ENCODE results near the gene CEBPZ. TPM values are rescaled to one million over a fixed set of nuclear protein-coding genes. Genes with fewer than 3 reads are reported as not detected.
"Not testable (repeated sequence)": the region's sequence is repeated elsewhere in the genome, so short reads cannot be mapped to it uniquely, and the experiment has no call there.

The CEBPZ gene
- polyA plus RNA-seq, 1 experiment = 21.1 TPM

DNA sequence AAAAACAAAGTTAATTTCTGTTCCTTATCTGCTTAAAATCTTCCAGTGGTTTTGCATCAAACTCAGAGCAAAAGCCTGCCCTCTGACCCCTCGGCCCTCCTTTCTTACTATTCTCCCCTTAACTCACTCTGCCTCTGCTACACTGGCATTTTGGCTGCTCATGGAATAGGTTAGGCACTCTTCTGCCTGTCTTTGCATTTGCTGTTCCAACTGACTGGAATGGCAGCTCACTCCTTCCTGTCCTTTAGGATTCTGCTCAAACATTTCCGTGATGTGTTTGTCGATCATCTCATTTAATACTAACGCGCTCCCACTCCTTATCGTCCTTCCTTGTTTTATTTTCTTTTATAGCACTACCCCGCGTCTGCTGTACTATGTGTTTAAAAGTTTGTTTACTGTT, 815 bp downstream of the CEBPZ start:
- ChIA-PET POLR2A (no interaction called here), CTCF (no interaction called here)
- Histone ChIP-seq H3K9me3 (ENCODE audit: control insufficient read depth, insufficient read depth, low read length) (peaks cover 4% of the 10 kb centered on the region; the same call in 1 of the 2 replicates), H3K4me3 (ENCODE audit: low read depth, low read length) (peak overlapping the region; percentile 99), H3K27me3 (ENCODE audit: control insufficient read depth, insufficient read depth, low read length) (no peaks in the 10 kb centered on the region), H3K27ac (ENCODE audit: low read depth, low read length) (no peak overlapping the region)
- TF ChIP-seq, protein P1, sequence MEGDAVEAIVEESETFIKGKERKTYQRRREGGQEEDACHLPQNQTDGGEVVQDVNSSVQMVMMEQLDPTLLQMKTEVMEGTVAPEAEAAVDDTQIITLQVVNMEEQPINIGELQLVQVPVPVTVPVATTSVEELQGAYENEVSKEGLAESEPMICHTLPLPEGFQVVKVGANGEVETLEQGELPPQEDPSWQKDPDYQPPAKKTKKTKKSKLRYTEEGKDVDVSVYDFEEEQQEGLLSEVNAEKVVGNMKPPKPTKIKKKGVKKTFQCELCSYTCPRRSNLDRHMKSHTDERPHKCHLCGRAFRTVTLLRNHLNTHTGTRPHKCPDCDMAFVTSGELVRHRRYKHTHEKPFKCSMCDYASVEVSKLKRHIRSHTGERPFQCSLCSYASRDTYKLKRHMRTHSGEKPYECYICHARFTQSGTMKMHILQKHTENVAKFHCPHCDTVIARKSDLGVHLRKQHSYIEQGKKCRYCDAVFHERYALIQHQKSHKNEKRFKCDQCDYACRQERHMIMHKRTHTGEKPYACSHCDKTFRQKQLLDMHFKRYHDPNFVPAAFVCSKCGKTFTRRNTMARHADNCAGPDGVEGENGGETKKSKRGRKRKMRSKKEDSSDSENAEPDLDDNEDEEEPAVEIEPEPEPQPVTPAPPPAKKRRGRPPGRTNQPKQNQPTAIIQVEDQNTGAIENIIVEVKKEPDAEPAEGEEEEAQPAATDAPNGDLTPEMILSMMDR (IDR thresholded peaks at IDR 0.05; ENCODE audit: low read depth, low read length) = no peak
- DNase-seq (ENCODE audit: low read depth, low spot score) = no peak

DNA sequence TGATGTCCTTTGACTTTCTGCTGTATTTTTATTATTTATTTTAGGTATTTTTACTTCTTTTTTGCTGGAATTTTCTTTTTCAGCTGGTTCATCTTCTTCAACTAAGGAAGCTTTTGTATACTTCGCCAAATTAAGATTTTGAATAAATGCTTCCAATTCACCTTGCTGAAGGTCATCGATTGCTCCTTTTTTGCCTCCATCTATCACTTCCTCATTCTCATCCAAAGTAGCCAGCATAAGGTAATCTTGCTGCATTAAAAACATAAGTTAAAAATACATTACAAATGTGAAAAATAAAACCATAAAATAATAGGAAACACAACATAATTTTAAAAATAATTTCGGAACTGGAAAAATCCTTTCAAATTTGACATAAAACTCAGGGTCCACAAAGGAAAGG, 2.6 kb downstream of the CEBPZ start:
- DNase-seq (ENCODE audit: low read depth, low spot score) = no peak
- ChIA-PET CTCF (no interaction called here), POLR2A (no interaction called here)
- H3K27ac ChIP-seq (ENCODE audit: low read depth, low read length) = no peak overlapping the region
- peaks cover 4% of the 10 kb centered on the region; the same call in 1 of the 2 replicates for H3K9me3 ChIP-seq (ENCODE audit: control insufficient read depth, insufficient read depth, low read length)
- no peak overlapping the region for H3K4me3 ChIP-seq (ENCODE audit: low read depth, low read length)
- H3K27me3 ChIP-seq (ENCODE audit: control insufficient read depth, insufficient read depth, low read length) = no peaks in the 10 kb centered on the region
- TF ChIP-seq, protein P1 (IDR thresholded peaks at IDR 0.05; ENCODE audit: low read depth, low read length) = no peak

DNA sequence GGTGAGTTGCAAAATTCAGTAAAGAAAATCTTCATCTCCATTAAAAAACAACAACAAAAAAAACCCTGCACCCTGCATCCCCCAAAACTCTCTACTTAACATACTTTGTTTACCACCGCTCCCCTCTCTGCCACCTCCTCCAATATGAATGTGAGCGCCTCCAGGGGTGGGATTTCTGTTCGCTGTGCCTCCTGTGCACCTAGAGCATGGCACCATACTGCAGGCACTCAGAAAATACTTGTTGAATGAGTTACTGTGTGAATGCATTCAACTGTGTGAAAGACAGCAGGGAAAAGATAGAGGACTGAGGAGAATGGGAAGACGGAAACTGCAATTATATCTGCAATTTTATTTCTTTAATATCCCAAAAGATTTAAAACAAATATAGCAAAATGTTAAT, 4.5 kb downstream of the CEBPZ start:
- Histone ChIP-seq H3K27me3 (ENCODE audit: control insufficient read depth, insufficient read depth, low read length) (no peaks in the 10 kb centered on the region), H3K27ac (ENCODE audit: low read depth, low read length) (no peak overlapping the region), H3K9me3 (ENCODE audit: control insufficient read depth, insufficient read depth, low read length) (peaks cover 4% of the 10 kb centered on the region; the same call in 1 of the 2 replicates), H3K4me3 (ENCODE audit: low read depth, low read length) (no peak overlapping the region)
- POLR2A ChIA-PET = no interaction called here
- DNase-seq (ENCODE audit: low read depth, low spot score) = no peak
- CTCF ChIA-PET = no interaction called here
- TF ChIP-seq, protein P1 (IDR thresholded peaks at IDR 0.05; ENCODE audit: low read depth, low read length) = no peak

DNA sequence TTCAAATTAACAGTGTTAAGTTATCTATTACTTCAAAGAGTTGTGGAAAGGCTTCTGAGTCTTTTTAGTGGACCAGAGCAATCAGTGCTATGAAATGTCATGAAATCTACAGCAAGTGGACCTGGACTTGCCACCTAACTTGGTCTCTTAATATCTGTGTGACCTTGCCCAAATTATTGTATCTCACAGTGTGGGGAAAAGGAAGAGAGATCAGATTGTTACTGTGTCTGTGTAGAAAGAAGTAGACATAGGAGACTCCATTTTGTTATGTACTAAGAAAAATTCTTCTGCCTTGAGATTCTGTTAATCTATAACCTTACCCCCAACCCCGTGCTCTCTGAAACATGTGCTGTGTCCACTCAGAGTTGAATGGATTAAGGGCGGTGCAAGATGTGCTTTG, 6.3 kb downstream of the CEBPZ start:
- POLR2A ChIA-PET, CTCF ChIA-PET: not testable (repeated sequence)

DNA sequence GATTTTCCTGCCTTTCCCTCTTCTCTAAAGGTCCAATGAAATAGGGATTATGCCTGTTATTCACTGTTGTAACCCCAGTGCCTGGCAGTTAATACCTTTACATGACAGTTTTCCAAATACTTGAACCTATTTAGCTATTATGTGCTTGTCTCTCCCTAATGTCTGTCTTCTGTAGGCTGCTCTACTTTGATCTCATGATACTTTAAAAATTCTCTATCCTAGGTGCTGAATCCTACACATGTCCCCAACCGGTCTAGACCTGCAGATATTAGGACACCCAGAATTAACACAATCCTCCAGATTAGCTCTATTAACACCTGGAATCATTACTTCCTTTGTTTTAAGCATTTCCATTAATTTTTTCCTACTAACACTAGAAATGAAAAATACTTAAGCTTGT, 7.3 kb downstream of the CEBPZ start:
- TF ChIP-seq, protein P1 (IDR thresholded peaks at IDR 0.05; ENCODE audit: low read depth, low read length) = no peak
- no peaks in the 10 kb centered on the region for H3K9me3 ChIP-seq (ENCODE audit: control insufficient read depth, insufficient read depth, low read length)
- CTCF ChIA-PET = interaction anchor here (2.2 kb wide), 1 partner anchor 55 kb away, joined by 7 read pairs; no protein-coding TSS in a partner anchor
- H3K4me3 ChIP-seq (ENCODE audit: low read depth, low read length) = no peak overlapping the region
- POLR2A ChIA-PET = no interaction called here
- no peak overlapping the region for H3K27ac ChIP-seq (ENCODE audit: low read depth, low read length)
- H3K27me3 ChIP-seq (ENCODE audit: control insufficient read depth, insufficient read depth, low read length) = no peaks in the 10 kb centered on the region
- DNase-seq (ENCODE audit: low read depth, low spot score) = no peak

More for the DNA sequence above, 6.3 kb downstream of the CEBPZ start:
- not testable (repeated sequence) for H3K27ac ChIP-seq (ENCODE audit: low read depth, low read length); H3K4me3 ChIP-seq (ENCODE audit: low read depth, low read length); H3K27me3 ChIP-seq (ENCODE audit: control insufficient read depth, insufficient read depth, low read length); DNase-seq (ENCODE audit: low read depth, low spot score); H3K9me3 ChIP-seq (ENCODE audit: control insufficient read depth, insufficient read depth, low read length)

DNA sequence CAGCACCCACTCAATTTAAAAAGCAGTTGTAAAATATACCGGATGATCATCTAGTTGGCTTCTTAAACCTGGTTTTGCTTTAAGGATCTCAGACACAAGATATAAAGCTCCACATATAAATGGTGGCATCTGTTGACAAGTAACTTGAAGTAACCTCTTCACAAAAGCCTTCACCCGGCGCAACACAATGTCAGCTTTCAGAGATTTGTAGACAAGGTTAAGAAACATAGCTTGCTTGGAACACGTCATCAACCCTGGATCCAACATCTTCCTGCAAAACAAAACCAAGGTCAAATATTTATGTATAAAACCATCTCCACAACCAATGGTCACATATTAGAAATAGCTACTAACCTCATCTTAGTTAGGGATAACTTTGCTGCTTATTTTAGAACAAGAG, 8.3 kb downstream of the CEBPZ start:
- POLR2A ChIA-PET = no interaction called here
- H3K27me3 ChIP-seq (ENCODE audit: control insufficient read depth, insufficient read depth, low read length) = no peaks in the 10 kb centered on the region
- H3K4me3 ChIP-seq (ENCODE audit: low read depth, low read length) = no peak overlapping the region
- DNase-seq (ENCODE audit: low read depth, low spot score) = no peak
- TF ChIP-seq, protein P1 (IDR thresholded peaks at IDR 0.05; ENCODE audit: low read depth, low read length) = no peak
- CTCF ChIA-PET = interaction anchor here (0.5 to 2.2 kb wide), 2 partner anchors 42 to 54 kb away, joined by 3 to 7 read pairs; no protein-coding TSS in a partner anchor
- no peak overlapping the region for H3K27ac ChIP-seq (ENCODE audit: low read depth, low read length)
- no peaks in the 10 kb centered on the region for H3K9me3 ChIP-seq (ENCODE audit: control insufficient read depth, insufficient read depth, low read length)

All from AG04450 (cell line).